NCI-H510A (cell line): ENCODE data around the gene CKMT1A.
A peak's percentile ranks its signal among the peaks of the same experiment; 100 is the strongest.
"Not testable (repeated sequence)": the region's sequence is repeated elsewhere in the genome, so short reads cannot be mapped to it uniquely, and the experiment has no call there.

Experiments
- DNase-seq: peaks from one replicate; lab custom pipeline; 2025; lab: John Stamatoyannopoulos, UW

Gene CKMT1A

GRCh38 chr15:43693148-43694022 lies at the start of gene CKMT1A:
Gene CKMT1A, plus strand, starts transcription at chr15:43693859. Its CDS starts 192 bp downstream, at chr15:43694051.
- not testable (repeated sequence) for DNase-seq

GRCh38 chr15:43648649-43649429 lies 44.8 kb upstream of the CKMT1A start, which contains the start of gene CATSPER2:
Gene CATSPER2, minus strand, starts transcription at chr15:43648844. Its CDS starts 783 bp downstream, at chr15:43648061.
- no peak for DNase-seq

- not testable (repeated sequence) for DNase-seq
Observed at GRCh38 chr15:43649430-43649926, 44.2 kb upstream of the CKMT1A start.

- DNase-seq = not testable (repeated sequence)
Observed at GRCh38 chr15:43659727-43660126, 33.9 kb upstream of the CKMT1A start.

GRCh38 chr15:43662293-43662692 lies 31.4 kb upstream of the CKMT1A start:
- not testable (repeated sequence) for DNase-seq

- DNase-seq = not testable (repeated sequence)
Observed at GRCh38 chr15:43663333-43663732, 30.3 kb upstream of the CKMT1A start.

GRCh38 chr15:43666177-43666576 lies 27.5 kb upstream of the CKMT1A start:
- not testable (repeated sequence) for DNase-seq

GRCh38 chr15:43674175-43674574 lies 19.5 kb upstream of the CKMT1A start:
- DNase-seq = not testable (repeated sequence)

GRCh38 chr15:43689604-43690301 lies 3.9 kb upstream of the CKMT1A start:
- DNase-seq = not testable (repeated sequence)

- not testable (repeated sequence) for DNase-seq
Observed at GRCh38 chr15:43692679-43693078, 980 bp upstream of the CKMT1A start.

GRCh38 chr15:43702174-43702573 lies 8.5 kb downstream of the CKMT1A start:
- DNase-seq = no peak

- no peak for DNase-seq
Observed at GRCh38 chr15:43702701-43703424, 9.2 kb downstream of the CKMT1A start.

GRCh38 chr15:43710431-43711131 lies 16.9 kb downstream of the CKMT1A start:
- DNase-seq = not testable (repeated sequence)

- DNase-seq = no peak
Observed at GRCh38 chr15:43723151-43723550, 29.5 kb downstream of the CKMT1A start.

- not testable (repeated sequence) for DNase-seq
Observed at GRCh38 chr15:43726306-43726705, 32.6 kb downstream of the CKMT1A start.

- not testable (repeated sequence) for DNase-seq
Observed at GRCh38 chr15:43728053-43728725, 34.5 kb downstream of the CKMT1A start.

- no peak for DNase-seq
Observed at GRCh38 chr15:43735416-43735815, 41.8 kb downstream of the CKMT1A start.

- peak; percentile 57 for DNase-seq
Observed at GRCh38 chr15:43746245-43746902, 52.7 kb downstream of the CKMT1A start, which contains the start of gene PDIA3. Gene PDIA3, plus strand, starts transcription at chr15:43746438. Its CDS starts 102 bp downstream, at chr15:43746540.

GRCh38 chr15:43746903-43747309 lies 53.2 kb downstream of the CKMT1A start:
- not testable (repeated sequence) for DNase-seq
